ENCODE data around the gene ECEL1. TPM values are rescaled to one million over a fixed set of nuclear protein-coding genes. Genes with fewer than 3 reads are reported as not detected.
A peak's percentile ranks its signal among the peaks of the same experiment; 100 is the strongest.

ECEL1 gene
- total and polyA plus RNA-seq, 8 donors: 0.30 to 1.1 (median 0.76) TPM; not detected in 2

DNA sequence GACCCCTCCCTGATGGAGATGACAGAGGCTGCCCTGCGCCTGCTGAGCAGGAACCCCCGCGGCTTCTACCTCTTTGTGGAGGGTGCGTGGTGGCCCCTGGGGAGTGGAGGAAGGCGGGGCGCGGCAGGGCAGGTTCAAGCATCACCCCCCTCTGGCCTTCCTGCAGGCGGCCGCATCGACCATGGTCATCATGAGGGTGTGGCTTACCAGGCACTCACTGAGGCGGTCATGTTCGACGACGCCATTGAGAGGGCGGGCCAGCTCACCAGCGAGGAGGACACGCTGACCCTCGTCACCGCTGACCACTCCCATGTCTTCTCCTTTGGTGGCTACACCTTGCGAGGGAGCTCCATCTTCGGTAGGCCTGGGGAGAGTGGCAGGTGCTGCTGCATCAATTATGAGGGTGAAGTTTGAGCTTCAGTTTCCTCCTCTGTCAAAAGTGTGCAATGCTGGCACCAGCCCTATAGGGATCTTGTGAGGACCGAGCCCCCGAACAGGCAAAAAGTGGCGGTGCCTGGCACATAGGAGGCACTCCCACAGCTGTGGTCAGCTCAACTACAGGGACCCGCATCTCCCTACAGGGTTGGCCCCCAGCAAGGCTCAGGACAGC lies 29.5 kb downstream of the ECEL1 start:
- Histone ChIP-seq H3K4me3 (no peak overlapping the region), H3K4me1 (no peaks in the 10 kb centered on the region), H3K9me3 (no peaks in the 10 kb centered on the region), H3K36me3 (no peaks in the 10 kb centered on the region), H3K27ac (no peak overlapping the region), H3K27me3 (no peaks in the 10 kb centered on the region)
- FAIRE-seq: no peak
- TF ChIP-seq, protein P1, sequence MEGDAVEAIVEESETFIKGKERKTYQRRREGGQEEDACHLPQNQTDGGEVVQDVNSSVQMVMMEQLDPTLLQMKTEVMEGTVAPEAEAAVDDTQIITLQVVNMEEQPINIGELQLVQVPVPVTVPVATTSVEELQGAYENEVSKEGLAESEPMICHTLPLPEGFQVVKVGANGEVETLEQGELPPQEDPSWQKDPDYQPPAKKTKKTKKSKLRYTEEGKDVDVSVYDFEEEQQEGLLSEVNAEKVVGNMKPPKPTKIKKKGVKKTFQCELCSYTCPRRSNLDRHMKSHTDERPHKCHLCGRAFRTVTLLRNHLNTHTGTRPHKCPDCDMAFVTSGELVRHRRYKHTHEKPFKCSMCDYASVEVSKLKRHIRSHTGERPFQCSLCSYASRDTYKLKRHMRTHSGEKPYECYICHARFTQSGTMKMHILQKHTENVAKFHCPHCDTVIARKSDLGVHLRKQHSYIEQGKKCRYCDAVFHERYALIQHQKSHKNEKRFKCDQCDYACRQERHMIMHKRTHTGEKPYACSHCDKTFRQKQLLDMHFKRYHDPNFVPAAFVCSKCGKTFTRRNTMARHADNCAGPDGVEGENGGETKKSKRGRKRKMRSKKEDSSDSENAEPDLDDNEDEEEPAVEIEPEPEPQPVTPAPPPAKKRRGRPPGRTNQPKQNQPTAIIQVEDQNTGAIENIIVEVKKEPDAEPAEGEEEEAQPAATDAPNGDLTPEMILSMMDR (IDR thresholded peaks at IDR 0.05): no peak
- ATAC-seq: no peak
- peak in 2 of 6 donors; percentile 39 to 52 for DNase-seq
- 72 to 86% methylated on average over 25 of the region's 25 CpGs for WGBS, 2 donors
- intact Hi-C loops (cut with DNase I): no loop called here

DNA sequence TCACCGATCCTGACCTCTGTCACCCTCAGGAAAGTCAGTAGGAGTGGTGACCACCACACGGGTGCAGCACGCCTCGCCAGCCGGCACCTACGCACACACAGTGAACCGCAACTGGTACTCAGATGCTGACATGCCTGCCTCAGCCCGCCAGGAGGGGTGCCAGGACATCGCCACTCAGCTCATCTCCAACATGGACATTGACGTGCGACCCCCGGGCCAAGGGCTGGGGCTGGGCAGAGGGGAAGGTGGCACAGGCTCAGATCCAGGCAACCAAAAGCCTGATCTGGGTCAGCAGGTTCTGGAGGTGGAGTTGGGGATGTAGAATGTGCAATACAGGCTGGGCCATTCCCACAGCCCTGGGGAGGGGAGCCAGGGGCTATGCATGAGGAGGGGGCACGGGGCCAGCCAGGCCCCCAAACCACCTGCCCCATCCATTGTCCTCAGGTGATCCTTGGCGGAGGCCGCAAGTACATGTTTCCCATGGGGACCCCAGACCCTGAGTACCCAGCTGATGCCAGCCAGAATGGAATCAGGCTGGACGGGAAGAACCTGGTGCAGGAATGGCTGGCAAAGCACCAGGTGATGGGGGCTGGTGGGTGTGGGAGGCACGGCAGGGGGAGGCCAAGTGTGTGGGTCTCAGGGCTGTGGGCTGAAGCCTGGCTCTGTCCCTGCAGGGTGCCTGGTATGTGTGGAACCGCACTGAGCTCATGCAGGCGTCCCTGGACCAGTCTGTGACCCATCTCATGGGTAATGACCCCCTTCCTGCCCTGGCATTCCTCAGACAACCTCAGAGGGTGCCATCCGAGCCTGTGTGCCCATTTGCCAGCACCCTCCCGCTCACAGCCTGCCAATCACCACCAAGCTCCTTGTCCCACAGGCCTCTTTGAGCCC lies 30.3 kb downstream of the ECEL1 start:
- no peaks in the 10 kb centered on the region for H3K4me1 ChIP-seq
- H3K9me3 ChIP-seq: no peaks in the 10 kb centered on the region
- H3K27me3 ChIP-seq: no peaks in the 10 kb centered on the region
- intact Hi-C loops (cut with DNase I): no loop called here
- TF ChIP-seq, protein P1 (IDR thresholded peaks at IDR 0.05): no peak
- peak in 2 of 6 donors; percentile 33 to 58 for DNase-seq
- ATAC-seq: no peak
- no peak overlapping the region for H3K27ac ChIP-seq
- no peak overlapping the region for H3K4me3 ChIP-seq
- 65 to 75% methylated on average over 21 of the region's 21 CpGs for WGBS, 2 donors
- no peak for FAIRE-seq
- H3K36me3 ChIP-seq: no peaks in the 10 kb centered on the region

GRCh38 chr2:232456296-232457120 lies 31.1 kb downstream of the ECEL1 start:
- FAIRE-seq (no peak), DNase-seq (peak in 2 of 6 donors; percentile 42 to 53), ATAC-seq (no peak)
- Histone ChIP-seq H3K27me3 (no peaks in the 10 kb centered on the region), H3K4me3 (no peak overlapping the region), H3K27ac (no peak overlapping the region), H3K9me3 (no peaks in the 10 kb centered on the region), H3K4me1 (no peaks in the 10 kb centered on the region), H3K36me3 (no peaks in the 10 kb centered on the region)
- TF ChIP-seq, protein P1 (IDR thresholded peaks at IDR 0.05): no peak
- WGBS, 2 donors: 77 to 86% methylated on average over 27 of the region's 27 CpGs
- intact Hi-C loops (cut with DNase I): no loop called here

DNA sequence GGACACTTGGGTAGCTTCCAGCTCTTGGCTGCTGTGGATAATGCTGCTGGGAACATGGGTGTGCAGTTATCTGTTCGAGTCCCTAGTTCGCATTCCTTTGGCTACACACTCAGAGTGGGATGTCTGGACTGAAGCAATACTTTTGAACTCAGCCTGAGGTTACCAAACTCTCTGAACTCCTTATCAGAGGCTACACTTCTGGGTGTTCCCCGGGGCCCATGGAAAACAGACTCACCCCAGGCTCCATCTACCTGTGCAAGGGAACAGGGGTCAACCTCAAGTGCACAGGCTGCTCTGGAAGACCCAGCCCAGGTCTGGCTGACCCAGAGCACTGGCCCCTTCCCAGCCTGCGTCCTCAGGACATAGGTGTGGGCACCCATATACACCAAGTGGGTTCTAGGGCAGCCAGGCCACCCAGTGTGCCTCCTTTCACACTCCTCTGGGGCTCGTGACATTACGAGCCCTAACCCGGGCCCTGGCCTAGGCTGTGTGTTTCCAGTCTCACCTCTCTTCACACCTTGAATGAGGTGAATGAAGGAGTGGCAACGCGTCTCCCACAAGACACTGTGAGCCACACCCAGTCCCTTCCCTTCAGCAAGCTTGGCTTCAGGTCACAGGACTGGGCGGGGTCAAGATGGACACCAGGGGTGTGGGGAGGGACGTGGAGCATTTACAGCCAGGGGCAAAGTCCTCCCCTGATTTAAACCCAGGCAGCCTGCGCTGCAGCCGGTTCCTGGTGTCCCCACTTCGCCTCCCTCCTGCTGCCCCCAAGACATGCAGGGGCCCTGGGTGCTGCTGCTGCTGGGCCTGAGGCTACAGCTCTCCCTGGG lies 32.0 kb downstream of the ECEL1 start, which contains the start of gene ALPI:
ALPI (plus strand) TSS at position 728 of the 830 bp plus-strand sequence; CDS start at position 775, 47 bp downstream.
- no peaks in the 10 kb centered on the region for H3K9me3 ChIP-seq

More for the DNA sequence above, 32.0 kb downstream of the ECEL1 start, which contains the start of gene ALPI:
- no peak within 1 kb of the TSS for H3K4me3 ChIP-seq
- no peak within 1 kb of the TSS for H3K27ac ChIP-seq
- DNase-seq (peak in 1 of 6 donors; percentile 45), ATAC-seq (no peak), FAIRE-seq (no peak)
- intact Hi-C loops (cut with DNase I): no loop called here
- 80 to 82% methylated on average over 14 of the region's 14 CpGs for WGBS, 2 donors
- H3K27me3 ChIP-seq: no peaks in the 10 kb centered on the region
- TF ChIP-seq, protein P1 (IDR thresholded peaks at IDR 0.05): no peak
- no peaks in the 10 kb centered on the region for H3K4me1 ChIP-seq
- H3K36me3 ChIP-seq: no peaks in the 10 kb centered on the region

Data from pancreas (tissue), 10 donors.